Measurements from ENCODE around the gene SDCCAG8.

The SDCCAG8 gene

GRCh38 chr1:243499711-243500110 is 243.9 kb downstream of the SDCCAG8 start:
- no peak for DNase-seq
- no peak for TF ChIP-seq POLR2A (IDR thresholded peaks at IDR 0.05; ENCODE audit: low read length)
- no peak for TF ChIP-seq GATA1 (IDR thresholded peaks at IDR 0.05; ENCODE audit: low read depth, low read length)

GRCh38 chr1:243500512-243500911 is 244.7 kb downstream of the SDCCAG8 start:
- no peak for DNase-seq
- TF ChIP-seq POLR2A (IDR thresholded peaks at IDR 0.05; ENCODE audit: low read length) (no peak), GATA1 (IDR thresholded peaks at IDR 0.05; ENCODE audit: low read depth, low read length) (no peak)

GRCh38 chr1:243501002-243501401 is 245.2 kb downstream of the SDCCAG8 start:
- no peak for DNase-seq
- TF ChIP-seq POLR2A (IDR thresholded peaks at IDR 0.05; ENCODE audit: low read length) (no peak), GATA1 (IDR thresholded peaks at IDR 0.05; ENCODE audit: low read depth, low read length) (no peak)

GRCh38 chr1:243503155-243503554 is 247.3 kb downstream of the SDCCAG8 start:
- DNase-seq: no peak

GRCh38 chr1:243505986-243506689 is 250.3 kb downstream of the SDCCAG8 start:
- no peak for DNase-seq
- TF ChIP-seq POLR2A (IDR thresholded peaks at IDR 0.05; ENCODE audit: low read length) (no peak), GATA1 (IDR thresholded peaks at IDR 0.05; ENCODE audit: low read depth, low read length) (no peak)

More at GRCh38 chr1:243503155-243503554, 247.3 kb downstream of the SDCCAG8 start:
- no peak for TF ChIP-seq GATA1 (IDR thresholded peaks at IDR 0.05; ENCODE audit: low read depth, low read length)
- TF ChIP-seq POLR2A (IDR thresholded peaks at IDR 0.05; ENCODE audit: low read length): no peak

GRCh38 chr1:243507001-243507671 is 251.3 kb downstream of the SDCCAG8 start:
- no peak for DNase-seq
- TF ChIP-seq POLR2A (IDR thresholded peaks at IDR 0.05; ENCODE audit: low read length) (no peak), GATA1 (IDR thresholded peaks at IDR 0.05; ENCODE audit: low read depth, low read length) (no peak)

- TF ChIP-seq GATA1 (IDR thresholded peaks at IDR 0.05; ENCODE audit: low read depth, low read length) (no peak), POLR2A (IDR thresholded peaks at IDR 0.05; ENCODE audit: low read length) (no peak)
- DNase-seq: no peak
Measured at GRCh38 chr1:243507672-243508302, 251.9 kb downstream of the SDCCAG8 start.

GRCh38 chr1:243508303-243508713 is 252.5 kb downstream of the SDCCAG8 start:
- no peak for DNase-seq
- TF ChIP-seq GATA1 (IDR thresholded peaks at IDR 0.05; ENCODE audit: low read depth, low read length) (no peak), POLR2A (IDR thresholded peaks at IDR 0.05; ENCODE audit: low read length) (no peak)

GRCh38 chr1:243508943-243509342 is 253.1 kb downstream of the SDCCAG8 start:
- TF ChIP-seq POLR2A (IDR thresholded peaks at IDR 0.05; ENCODE audit: low read length) (no peak), GATA1 (IDR thresholded peaks at IDR 0.05; ENCODE audit: low read depth, low read length) (no peak)
- DNase-seq: no peak

- DNase-seq: no peak
- no peak for TF ChIP-seq GATA1 (IDR thresholded peaks at IDR 0.05; ENCODE audit: low read depth, low read length)
- no peak for TF ChIP-seq POLR2A (IDR thresholded peaks at IDR 0.05; ENCODE audit: low read length)
Measured at GRCh38 chr1:243510928-243511327, 255.1 kb downstream of the SDCCAG8 start.

- TF ChIP-seq GATA1 (IDR thresholded peaks at IDR 0.05; ENCODE audit: low read depth, low read length) (no peak), POLR2A (IDR thresholded peaks at IDR 0.05; ENCODE audit: low read length) (no peak)
- DNase-seq: no peak
Measured at GRCh38 chr1:243513726-243514491, 258.1 kb downstream of the SDCCAG8 start.

- no peak for TF ChIP-seq POLR2A (IDR thresholded peaks at IDR 0.05; ENCODE audit: low read length)
- TF ChIP-seq GATA1 (IDR thresholded peaks at IDR 0.05; ENCODE audit: low read depth, low read length): no peak
- no peak for DNase-seq
Measured at GRCh38 chr1:243514927-243515326, 259.1 kb downstream of the SDCCAG8 start.

- no peak for DNase-seq
Measured at GRCh38 chr1:243520831-243521230, 265.0 kb downstream of the SDCCAG8 start.

GRCh38 chr1:243523766-243524165 is 267.9 kb downstream of the SDCCAG8 start:
- DNase-seq: no peak
- TF ChIP-seq GATA1 (IDR thresholded peaks at IDR 0.05; ENCODE audit: low read depth, low read length): no peak
- no peak for TF ChIP-seq POLR2A (IDR thresholded peaks at IDR 0.05; ENCODE audit: low read length)

More at GRCh38 chr1:243520831-243521230, 265.0 kb downstream of the SDCCAG8 start:
- no peak for TF ChIP-seq POLR2A (IDR thresholded peaks at IDR 0.05; ENCODE audit: low read length)
- no peak for TF ChIP-seq GATA1 (IDR thresholded peaks at IDR 0.05; ENCODE audit: low read depth, low read length)

All from erythroblast (primary cell).